GM15510 (cell line): Measurements from ENCODE around the gene OR10J5.

Experiments used
- POLR2A ChIP-seq: IDR thresholded peaks from 3 replicates; pipeline ENCODE4 v1.6.1; 2011; ENCODE audit warnings: borderline replicate concordance; ENCODE audit not compliant: insufficient read length; ENCODE audit errors: extremely low read depth

OR10J5 gene, protein sequence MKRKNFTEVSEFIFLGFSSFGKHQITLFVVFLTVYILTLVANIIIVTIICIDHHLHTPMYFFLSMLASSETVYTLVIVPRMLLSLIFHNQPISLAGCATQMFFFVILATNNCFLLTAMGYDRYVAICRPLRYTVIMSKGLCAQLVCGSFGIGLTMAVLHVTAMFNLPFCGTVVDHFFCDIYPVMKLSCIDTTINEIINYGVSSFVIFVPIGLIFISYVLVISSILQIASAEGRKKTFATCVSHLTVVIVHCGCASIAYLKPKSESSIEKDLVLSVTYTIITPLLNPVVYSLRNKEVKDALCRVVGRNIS

DNA sequence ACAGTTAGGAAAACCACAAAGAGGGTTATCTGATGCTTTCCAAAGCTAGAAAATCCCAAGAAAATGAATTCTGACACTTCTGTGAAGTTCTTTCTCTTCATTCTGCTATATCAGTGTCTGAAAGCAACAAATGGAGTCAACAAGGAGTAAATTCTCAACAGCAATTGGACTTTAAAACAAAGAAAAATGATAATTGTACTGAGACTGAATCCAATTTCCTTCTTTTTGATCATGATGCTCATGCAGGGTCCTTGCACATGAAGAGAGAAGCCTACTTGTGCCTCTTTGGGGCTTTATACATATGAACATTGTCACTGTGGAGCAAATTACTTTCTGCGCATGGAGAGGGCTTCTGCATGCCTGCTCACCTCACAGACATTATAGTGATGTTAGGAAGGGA lies at the start of gene OR10J5:
Gene OR10J5 (minus strand): TSS at position 101 of the 400 bp plus-strand sequence. CDS start 0 bp downstream, at position 101.
- no peak for TF ChIP-seq POLR2A

DNA sequence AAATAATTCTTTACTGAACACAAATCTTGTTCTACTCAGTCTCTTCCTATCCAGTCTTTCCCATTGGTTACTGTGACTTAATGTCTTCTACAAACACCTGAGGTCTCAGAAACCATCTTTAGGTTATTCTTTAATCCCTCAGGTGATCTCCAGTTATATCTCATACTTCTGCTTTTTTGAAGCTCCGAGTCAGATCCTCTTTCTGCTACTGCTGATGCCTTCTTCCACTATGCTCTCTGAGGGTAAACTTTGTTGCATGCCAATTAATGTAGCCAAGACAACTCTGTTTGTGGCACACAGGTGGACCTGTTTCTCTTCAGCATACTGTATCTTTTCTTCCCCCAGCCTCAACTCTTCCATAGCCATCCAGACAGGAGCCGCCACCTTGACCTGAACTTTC lies 48.7 kb upstream of the OR10J5 start:
- TF ChIP-seq POLR2A, result no peak

DNA sequence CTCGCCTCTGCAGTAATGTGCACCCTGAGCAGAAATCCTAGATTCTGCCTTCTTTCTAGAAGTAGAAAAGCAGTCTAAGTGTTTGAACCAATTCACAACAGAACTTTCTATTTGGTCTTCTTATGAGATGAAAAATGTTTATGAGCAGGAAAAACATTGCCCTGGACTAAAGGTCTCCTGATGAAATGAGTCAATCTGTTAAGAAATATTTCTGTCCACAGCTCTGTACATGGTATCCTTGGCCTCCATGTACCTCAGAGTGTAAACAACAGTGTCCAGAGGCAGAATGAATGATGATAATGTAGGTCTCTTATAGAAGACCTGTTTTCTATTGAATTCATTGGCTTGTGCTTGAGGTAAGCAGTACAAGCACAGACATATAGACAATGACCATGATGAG lies 45.6 kb upstream of the OR10J5 start:
- no peak for TF ChIP-seq POLR2A

DNA sequence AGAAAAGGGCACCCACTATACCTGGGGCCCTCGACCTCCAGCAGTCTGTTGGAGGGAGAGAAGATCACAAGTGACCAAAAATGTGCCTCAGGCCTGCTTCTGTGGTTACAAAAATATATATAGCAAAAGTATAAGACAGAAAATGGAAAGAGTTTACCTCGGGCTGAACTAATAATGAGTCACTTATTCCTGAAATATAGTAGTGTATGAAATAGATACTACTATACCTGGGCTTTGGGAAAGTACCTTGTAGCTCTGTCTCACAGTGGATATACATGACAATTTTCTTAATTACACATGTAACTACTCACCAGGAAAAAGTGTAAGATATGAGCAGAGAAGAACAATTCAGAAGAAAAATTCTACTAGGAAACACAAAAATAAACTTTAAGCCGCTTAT lies 44.5 kb upstream of the OR10J5 start:
- no peak for TF ChIP-seq POLR2A

DNA sequence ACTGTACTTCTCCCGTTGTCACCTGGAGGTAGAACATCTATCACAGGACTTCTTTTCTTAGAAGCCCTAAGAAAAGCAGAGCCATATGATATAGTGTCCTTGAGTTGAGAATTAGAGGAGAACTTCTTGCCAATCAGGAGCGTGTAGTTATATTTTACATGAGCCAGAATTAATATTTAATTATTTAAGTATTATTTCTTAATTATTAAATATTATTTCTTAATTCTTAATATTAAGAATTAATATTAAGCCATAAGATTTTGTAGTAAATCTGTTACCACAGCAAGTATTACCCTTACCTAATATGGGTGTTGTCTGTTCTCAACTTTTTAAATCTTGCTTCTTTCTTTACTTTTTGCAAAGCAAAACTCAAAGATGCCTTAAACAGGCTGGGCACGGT lies 41.6 kb upstream of the OR10J5 start:
- no peak for TF ChIP-seq POLR2A

DNA sequence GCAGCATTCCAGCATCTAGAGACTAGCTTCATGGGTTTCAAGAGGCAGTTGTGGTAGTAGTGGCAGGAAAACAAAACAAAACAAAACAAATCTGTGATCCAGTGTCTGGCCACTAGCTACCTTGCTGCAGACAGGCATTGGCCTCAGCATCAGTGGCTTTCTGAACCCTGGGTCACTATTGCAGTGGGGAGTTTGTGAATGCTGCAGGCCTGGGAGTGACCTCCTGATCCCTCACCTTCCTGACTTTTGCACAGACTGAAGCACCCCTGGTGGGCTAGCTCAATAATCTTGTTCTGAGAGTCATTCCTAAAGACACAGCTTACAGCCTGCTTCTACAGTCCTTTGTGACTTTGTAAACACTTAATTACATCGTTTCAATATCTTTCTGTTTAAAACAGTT lies 26.9 kb upstream of the OR10J5 start:
- no peak for TF ChIP-seq POLR2A

DNA sequence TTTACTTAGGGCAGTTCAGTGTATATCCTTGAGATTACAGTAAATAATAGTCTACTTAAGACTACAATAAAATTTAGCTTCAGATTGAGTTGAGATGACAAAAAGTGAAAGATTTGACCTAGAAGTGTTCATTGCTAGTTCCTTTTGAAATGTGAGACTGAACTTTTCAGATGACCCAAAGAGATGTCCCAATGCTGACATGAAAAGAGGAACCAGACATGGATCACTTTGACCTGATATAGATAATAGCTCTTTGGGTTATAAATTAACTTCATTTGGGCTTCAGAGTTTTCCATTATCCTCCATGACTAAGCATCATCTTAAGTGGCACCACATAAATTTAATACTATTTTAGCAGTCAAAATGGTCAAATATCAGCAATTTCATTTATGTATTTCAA lies 25.7 kb upstream of the OR10J5 start:
- TF ChIP-seq POLR2A, result no peak

DNA sequence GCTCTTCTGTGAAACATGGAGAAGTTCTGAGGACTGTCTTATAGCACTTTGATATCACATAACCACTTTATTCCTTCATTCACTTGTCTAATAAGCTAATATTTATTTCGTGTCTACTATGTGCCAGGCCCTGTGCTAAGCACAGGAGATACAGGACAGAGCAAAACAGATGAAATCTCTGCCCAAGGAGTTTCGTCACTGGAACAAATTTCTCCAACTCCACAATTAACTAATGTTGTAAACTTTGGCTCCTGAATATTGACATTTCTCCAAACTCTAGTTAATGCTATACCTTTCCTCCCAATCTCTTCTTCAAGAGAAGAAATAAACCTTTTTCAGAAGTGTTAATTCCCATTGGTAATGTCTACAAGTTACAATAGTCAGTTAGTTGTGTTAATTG lies 24.8 kb upstream of the OR10J5 start:
- TF ChIP-seq POLR2A, result no peak

DNA sequence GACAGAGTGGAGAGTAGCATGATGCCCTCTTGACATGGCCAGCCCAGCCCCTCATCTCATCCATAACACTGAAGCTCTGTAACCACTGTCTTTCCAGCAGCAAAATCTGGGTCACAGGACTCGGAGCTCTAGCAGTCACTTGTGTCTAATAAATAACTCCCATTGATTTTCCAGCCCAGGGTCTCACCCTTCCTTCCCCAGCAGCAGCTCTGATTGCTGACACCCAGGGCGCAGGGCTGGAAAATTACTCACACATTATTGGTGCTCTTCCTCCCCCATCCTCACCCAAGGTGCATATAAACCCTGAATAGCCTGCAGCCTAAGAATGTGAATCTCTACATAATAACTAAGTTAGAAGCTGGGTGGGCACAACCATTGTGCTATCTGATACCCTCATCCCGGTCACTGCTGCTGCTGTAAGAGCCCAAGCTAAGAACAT lies 21.1 kb upstream of the OR10J5 start:
- no peak for TF ChIP-seq POLR2A

DNA sequence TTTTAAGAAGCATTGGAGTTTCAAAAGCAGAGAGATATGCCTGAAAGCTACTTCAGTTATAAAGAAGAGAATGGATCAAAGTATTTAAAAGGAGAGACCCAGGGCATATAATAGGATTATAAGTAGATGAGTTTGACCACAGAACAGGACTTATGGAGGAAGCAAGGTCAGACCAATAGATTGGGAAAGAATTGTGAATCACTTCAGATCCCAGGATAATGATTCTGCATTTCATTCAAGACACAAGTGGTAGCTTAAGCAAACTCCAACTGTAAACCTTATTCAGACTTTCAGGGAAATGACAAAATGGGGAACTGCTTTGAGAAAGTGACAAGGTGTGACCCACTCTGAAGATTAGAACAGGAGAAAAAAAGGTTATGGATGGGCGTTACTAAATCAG lies 18.9 kb upstream of the OR10J5 start:
- no peak for TF ChIP-seq POLR2A

DNA sequence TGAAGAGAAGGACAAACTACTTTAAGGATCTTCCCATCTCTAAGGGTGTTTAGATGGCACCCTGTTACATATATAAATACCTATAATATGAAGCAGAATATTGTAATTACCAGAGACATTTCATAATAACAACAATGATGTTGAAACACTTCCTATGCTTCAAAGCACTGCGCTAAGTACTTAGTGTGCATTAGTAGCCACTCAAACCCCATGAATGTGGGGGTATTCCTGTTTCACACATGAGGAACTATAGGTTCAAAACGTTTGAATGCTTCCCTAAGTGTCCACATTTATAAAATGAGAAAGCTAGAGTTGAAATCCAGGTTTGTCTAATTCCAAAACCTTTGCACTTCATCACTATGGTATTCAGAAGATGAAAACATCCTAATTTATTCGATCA lies 18.5 kb upstream of the OR10J5 start:
- no peak for TF ChIP-seq POLR2A

DNA sequence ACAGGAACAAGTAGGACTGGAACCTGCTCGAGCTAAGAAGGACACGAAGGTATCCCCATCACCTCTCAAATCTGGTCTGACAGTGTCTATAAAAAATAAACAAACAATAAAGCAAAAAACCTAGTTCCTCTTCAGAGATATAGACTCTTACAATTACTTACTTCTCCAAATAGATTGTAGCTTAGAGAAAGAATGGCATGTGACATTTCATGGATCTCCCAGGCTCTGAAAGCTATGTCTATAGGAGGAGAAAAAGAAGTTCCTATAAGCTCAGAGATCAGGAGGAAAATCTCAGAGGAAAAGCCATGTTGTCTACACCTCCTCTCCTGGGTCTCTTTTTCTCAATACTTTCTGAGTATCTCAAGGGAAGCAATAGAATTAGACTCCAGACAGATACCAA lies 12.3 kb upstream of the OR10J5 start:
- no peak for TF ChIP-seq POLR2A

DNA sequence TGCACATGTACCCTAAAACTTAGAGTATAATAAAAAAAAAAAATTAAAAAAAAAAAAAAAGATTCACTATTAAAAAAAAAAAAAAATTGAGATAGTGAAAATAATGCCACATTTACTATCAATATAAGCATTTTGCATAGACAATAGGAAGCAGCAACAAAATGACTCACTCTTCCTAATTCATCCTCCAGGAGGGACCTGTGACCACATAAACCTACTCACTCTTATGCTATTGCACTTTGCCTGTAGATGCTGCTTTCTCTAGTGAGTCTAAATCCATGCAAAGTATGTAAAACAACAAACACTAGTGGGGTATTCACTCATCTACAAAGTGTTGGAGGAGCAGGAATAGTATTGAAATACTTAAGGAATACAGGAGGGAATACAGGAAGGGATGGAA lies 2.9 kb downstream of the OR10J5 start:
- TF ChIP-seq POLR2A, result no peak

DNA sequence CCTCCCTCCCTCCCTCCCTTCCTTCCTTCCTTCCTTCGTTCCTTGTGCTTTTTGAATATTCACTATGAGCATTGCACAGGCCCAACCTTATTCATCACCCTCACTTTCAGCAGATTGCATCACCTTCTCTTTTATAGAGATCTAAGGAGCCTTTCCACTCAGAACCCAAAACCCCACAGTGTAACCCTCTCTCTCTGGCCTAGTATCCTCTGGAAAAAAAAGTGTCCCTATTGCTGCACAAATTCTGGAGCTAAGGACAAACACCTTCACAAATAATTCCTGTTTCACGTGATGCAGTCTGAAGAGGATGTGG lies 25.6 kb downstream of the OR10J5 start:
- no peak for TF ChIP-seq POLR2A

DNA sequence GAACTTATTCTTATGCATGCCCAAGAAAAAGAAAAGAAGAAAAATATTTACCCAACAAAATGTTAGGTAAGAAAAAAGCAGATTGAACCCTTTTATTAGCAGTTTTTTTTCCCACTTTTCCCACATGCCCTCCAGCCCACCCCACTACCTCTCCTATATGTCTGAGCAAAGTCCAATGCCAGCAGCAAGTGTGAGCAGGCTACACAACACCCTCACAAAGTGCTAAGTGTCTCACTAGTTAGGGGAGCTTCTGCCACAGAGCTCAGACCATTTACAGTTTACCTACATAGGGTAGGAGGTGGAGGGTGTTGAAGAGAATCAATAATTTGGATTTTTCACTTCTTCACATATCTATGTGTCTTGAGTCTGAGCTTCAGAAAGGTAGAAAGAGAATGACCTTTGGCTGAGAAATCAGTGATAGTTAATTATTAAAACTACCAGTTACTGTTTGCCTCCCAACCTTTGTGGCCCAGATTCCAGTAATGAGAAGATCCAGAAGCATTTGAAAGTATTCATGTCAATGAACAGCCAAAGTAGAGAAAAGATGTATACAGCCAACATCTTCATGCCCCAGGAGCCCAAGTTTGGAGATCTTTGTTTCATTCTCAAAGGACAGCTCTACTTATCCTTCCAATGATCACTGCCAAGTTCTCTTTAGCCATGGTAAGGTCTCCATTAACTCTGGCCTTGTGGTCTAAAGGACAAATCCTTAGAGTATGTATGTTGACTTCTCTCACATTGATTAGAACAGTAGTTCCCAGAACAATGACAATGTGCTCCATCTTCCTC lies 26.2 kb downstream of the OR10J5 start:
- no peak for TF ChIP-seq POLR2A

DNA sequence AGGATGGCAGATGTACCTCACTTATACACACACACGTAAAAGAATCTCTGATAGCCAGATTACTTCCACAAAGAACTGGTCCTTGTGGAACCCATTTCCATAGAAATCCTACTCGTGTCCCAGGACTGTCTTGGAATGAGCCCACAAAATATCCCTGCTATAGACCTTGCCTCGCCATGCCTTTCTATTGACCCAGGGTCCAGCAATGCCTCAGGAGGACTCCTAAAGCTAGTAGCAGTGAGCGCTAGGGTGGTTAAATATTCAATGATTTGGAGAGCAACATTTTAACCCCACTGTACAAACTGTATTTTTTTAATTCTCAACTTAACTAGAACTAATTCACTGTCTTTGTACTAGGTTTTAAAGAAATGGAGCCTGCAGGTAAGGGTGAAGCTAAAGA lies 26.9 kb downstream of the OR10J5 start:
- TF ChIP-seq POLR2A, result no peak
